B cell (primary cell): ENCODE data around the gene CHRNA7. TPM values are rescaled to one million over a fixed set of nuclear protein-coding genes. Genes with fewer than 3 reads are reported as not detected.

Source experiments
- ATAC-seq: fragments of 200-7000 bp; cut with Tn5 transposase; one replicate; pipeline ENCODE4 v1.10.0; 2021; ENCODE audit warnings: low read depth, mild to moderate bottlenecking, moderate number of reproducible peaks, moderate library complexity
- CTCF ChIA-PET: fragments of 350-600 bp; sonication (Branson Sonifier 250); formaldehyde crosslinking; loops from one replicate; lab custom pipeline; 2021; ENCODE audit warnings: antibody characterized with exemption, inconsistent platforms; lab: Charles Lee
- POLR2A ChIA-PET: fragments of 350-600 bp; sonication (Branson Sonifier 250); formaldehyde crosslinking; loops from one replicate; lab custom pipeline; 2021; ENCODE audit warnings: antibody characterized with exemption; lab: Charles Lee
- DNase-seq: peaks from one replicate; pipeline ENCODE4 v3.0.0; 2013
- H2AFZ ChIP-seq: 2 replicates; pipeline ENCODE4 v1.6.1; 2012; ENCODE audit warnings: mild to moderate bottlenecking, low read depth, low read length; ENCODE audit not compliant: insufficient read depth, poor library complexity, severe bottlenecking
- H3K27ac ChIP-seq, 2 donors: 1 replicate in 1 of 2; 2 replicates in 1 of 2; pipeline ENCODE4 v1.5.1; 2012 to 2013; ENCODE audit warnings: low read length in 2 of 2, mild to moderate bottlenecking in 2 of 2, moderate library complexity in 1 of 2
- H3K27me3 ChIP-seq, 4 experiments: fragments of 200-600 bp in 1 of 4; sonication (generic) in 1 of 4; replicated peaks in 1 of 4; 1 replicate in 2 of 4; 2 replicates in 2 of 4; pipeline versions ENCODE4 v1.6.1 to v1.7.0; 2013 to 2016; ENCODE audit warnings: low read length in 3 of 4, mild to moderate bottlenecking in 2 of 4, mixed read lengths in 1 of 4, moderate library complexity in 1 of 4; ENCODE audit not compliant: insufficient read depth in 4 of 4, control insufficient read depth in 3 of 4; ENCODE audit errors: control extremely low read depth in 1 of 4
- H3K36me3 ChIP-seq, 2 experiments: replicated peaks in 1 of 2; 1 replicate in 1 of 2; 2 replicates in 1 of 2; pipeline versions ENCODE4 v1.6.1 to v1.7.1; 2013; ENCODE audit warnings: low read length in 1 of 2; ENCODE audit not compliant: insufficient read depth in 2 of 2, control insufficient read depth in 1 of 2; ENCODE audit errors: control extremely low read depth in 1 of 2, extremely low read depth in 1 of 2
- H3K4me1 ChIP-seq, 2 donors: fragments of 200-600 bp in 1 of 2; sonication (generic) in 1 of 2; 1 replicate in 1 of 2; 2 replicates in 1 of 2; pipeline versions ENCODE4 v1.5.1 to v1.6.1; 2013 to 2017; ENCODE audit warnings: low read length in 2 of 2; ENCODE audit not compliant: control insufficient read depth in 2 of 2, insufficient read depth in 2 of 2
- H3K4me2 ChIP-seq: replicated peaks from 2 replicates; pipeline ENCODE3; 2012; ENCODE audit warnings: mild to moderate bottlenecking, low read depth, low read length; ENCODE audit not compliant: poor library complexity, severe bottlenecking
- H3K4me3 ChIP-seq, 5 experiments: fragments of 200-600 bp in 1 of 5; sonication (generic) in 1 of 5; 1 replicate in 3 of 5; 2 replicates in 2 of 5; pipeline versions ENCODE4 v1.5.1 to v1.7.0; 2011 to 2016; ENCODE audit warnings: low read length in 4 of 5, mild to moderate bottlenecking in 4 of 5, low read depth in 2 of 5, control low read depth in 1 of 5, moderate library complexity in 1 of 5; ENCODE audit not compliant: insufficient read depth in 1 of 5; ENCODE audit errors: control extremely low read depth in 1 of 5, extremely low read depth in 1 of 5
- H3K79me2 ChIP-seq: fragments of 200-600 bp; sonication (generic); one replicate; pipeline ENCODE4 v1.6.0; 2016; ENCODE audit warnings: low read length; ENCODE audit not compliant: control insufficient read depth, insufficient read depth
- H3K9ac ChIP-seq: fragments of 200-600 bp; sonication (generic); 2 replicates; pipeline ENCODE4 v1.6.1; 2017; ENCODE audit warnings: mild to moderate bottlenecking, low read length, moderate library complexity
- H3K9me3 ChIP-seq, 3 donors: one replicate each; pipeline versions ENCODE4 v1.6.1 to v1.7.1; 2013; ENCODE audit warnings: low read length in 2 of 3; ENCODE audit not compliant: control insufficient read depth in 2 of 3, insufficient read depth in 1 of 3; ENCODE audit errors: control extremely low read depth in 1 of 3
- H4K20me1 ChIP-seq: 2 replicates; pipeline ENCODE4 v1.6.0; 2012; ENCODE audit warnings: mild to moderate bottlenecking, low read length; ENCODE audit not compliant: insufficient read depth, control insufficient read depth, poor library complexity, severe bottlenecking
- H3K27ac Mint-ChIP-seq: one replicate; pipeline ENCODE4 v1.8.0; 2021; ENCODE audit warnings: mixed read lengths
- H3K27me3 Mint-ChIP-seq: one replicate; pipeline ENCODE4 v1.8.0; 2021; ENCODE audit warnings: mixed read lengths
- H3K4me1 Mint-ChIP-seq: one replicate; pipeline ENCODE4 v1.8.0; 2021; ENCODE audit warnings: mixed read lengths
- H3K4me3 Mint-ChIP-seq: one replicate; pipeline ENCODE4 v1.8.0; 2021; ENCODE audit warnings: mixed read lengths
- H3K9me3 Mint-ChIP-seq: one replicate; pipeline ENCODE4 v1.8.0; 2022; ENCODE audit warnings: mixed read lengths; ENCODE audit not compliant: insufficient read depth
- EZH2 ChIP-seq: IDR thresholded peaks from 2 replicates; pipeline ENCODE4 v1.6.1; 2012; ENCODE audit warnings: borderline replicate concordance, low read depth, mild to moderate bottlenecking, moderate library complexity, low read length; ENCODE audit not compliant: insufficient read depth, poor library complexity, severe bottlenecking
- WGBS: methylation state at CpG from one replicate; pipeline ENCODE4 v1.1.5; 2013; ENCODE audit warnings: missing lambda C conversion rate; ENCODE audit not compliant: insufficient coverage; 5-methylcytosine and 5-hydroxymethylcytosine counted together
- intact Hi-C: fragments of 100-400 bp; cut with micrococcal nuclease; formaldehyde crosslinking; loops from one replicate; pipeline ENCODE4 v1.10.0; 2022
- polyA plus RNA-seq: library from polyadenylated mRNA; depleted of rRNA; stranded (reverse); fragments of >200 nt; gene quantifications from 2 replicates; pipeline ENCODE4 v1.2.3, GENCODE V29; 2012
- total RNA-seq, 2 donors: library from RNA; stranded (reverse); fragments of 120-200 nt in 1 of 2; gene quantifications; 1 replicate in 1 of 2; 2 replicates in 1 of 2; pipeline versions ENCODE4 v1.2.3 to v1.2.4, GENCODE V29; 2013 to 2022
- TF ChIP-seq, protein P1 (sequence below): fragments of 200-600 bp; IDR thresholded peaks from one replicate; pipeline ENCODE4 v1.8.0; 2022; ENCODE audit warnings: antibody characterized with exemption, mild to moderate bottlenecking

The CHRNA7 gene
- total and polyA plus RNA-seq, 2 donors (not counting 1 experiment from before 2014, with no cell fraction given) = 0.16 TPM; not detected in 1

DNA sequence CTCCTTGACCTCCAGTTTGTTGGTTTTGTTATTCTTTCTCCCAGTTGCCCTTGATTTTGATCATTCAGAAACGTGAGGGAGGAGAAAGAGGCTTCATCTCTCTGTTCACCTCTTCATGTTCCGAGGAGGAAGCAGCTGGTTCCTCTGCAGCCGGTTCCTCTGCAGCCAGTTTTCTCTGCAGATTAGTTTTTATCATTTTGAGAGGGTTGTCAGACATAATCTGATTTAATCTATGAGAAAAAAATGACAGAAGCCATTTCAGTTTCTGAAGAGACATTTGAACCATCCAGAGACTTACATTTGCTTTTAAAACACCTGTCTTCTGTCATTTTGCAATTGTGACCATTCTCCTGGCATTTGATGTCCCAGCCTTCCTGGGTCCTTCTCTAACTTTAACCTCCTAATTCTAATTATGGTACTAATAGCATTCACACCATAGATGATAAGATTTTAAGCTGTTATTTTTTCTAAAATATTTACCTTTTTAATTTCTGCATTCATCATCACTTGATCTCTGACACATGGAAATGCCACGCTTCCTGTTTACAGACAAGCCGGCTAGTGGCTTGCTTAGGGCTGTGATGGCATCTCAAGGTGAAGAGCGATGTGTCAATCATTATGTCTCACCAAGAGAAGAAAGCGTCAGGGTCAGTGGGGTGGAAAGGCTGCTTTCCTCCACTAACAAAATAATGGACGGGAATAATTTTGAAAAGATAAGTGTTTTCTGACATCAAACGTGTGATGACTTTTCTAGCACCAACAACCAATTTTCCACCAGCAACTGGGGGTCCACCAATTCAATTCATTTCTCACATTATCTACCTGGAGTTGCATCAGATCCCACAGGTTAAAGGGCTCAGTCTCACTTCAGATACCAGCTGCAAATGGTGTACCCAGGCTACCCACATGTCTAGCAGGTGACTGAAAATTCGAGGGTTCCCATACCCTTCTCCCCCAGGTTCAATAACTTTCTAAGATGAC lies 76.4 kb downstream of the CHRNA7 start:
- H3K27me3 Mint-ChIP-seq = peaks cover 20% of the 10 kb centered on the region

More for the DNA sequence above, 76.4 kb downstream of the CHRNA7 start:
- ATAC-seq = no peak
- Histone ChIP-seq H3K9me3 (no peaks in the 10 kb centered on the region), H3K4me2 (no peak overlapping the region), H2AFZ (no peak overlapping the region), H4K20me1 (no peaks in the 10 kb centered on the region), H3K4me1 (no peaks in the 10 kb centered on the region), H3K79me2 (no peaks in the 10 kb centered on the region), H3K27me3 (peaks cover 0 to 6% (median 0%) of the 10 kb centered on the region in 4 experiments), H3K36me3 (no peaks in the 10 kb centered on the region), H3K9ac (no peak overlapping the region), H3K4me3 (no peak overlapping the region), H3K27ac (no peak overlapping the region)
- no peak for DNase-seq
- Mint-ChIP-seq H3K27ac (no peak overlapping the region), H3K9me3 (no peaks in the 10 kb centered on the region), H3K4me1 (no peaks in the 10 kb centered on the region), H3K4me3 (no peak overlapping the region)
- POLR2A ChIA-PET = no interaction called here
- intact Hi-C loops = no loop called here
- 42% methylated on average over 3 of the region's 10 CpGs for WGBS
- TF ChIP-seq, protein P1, sequence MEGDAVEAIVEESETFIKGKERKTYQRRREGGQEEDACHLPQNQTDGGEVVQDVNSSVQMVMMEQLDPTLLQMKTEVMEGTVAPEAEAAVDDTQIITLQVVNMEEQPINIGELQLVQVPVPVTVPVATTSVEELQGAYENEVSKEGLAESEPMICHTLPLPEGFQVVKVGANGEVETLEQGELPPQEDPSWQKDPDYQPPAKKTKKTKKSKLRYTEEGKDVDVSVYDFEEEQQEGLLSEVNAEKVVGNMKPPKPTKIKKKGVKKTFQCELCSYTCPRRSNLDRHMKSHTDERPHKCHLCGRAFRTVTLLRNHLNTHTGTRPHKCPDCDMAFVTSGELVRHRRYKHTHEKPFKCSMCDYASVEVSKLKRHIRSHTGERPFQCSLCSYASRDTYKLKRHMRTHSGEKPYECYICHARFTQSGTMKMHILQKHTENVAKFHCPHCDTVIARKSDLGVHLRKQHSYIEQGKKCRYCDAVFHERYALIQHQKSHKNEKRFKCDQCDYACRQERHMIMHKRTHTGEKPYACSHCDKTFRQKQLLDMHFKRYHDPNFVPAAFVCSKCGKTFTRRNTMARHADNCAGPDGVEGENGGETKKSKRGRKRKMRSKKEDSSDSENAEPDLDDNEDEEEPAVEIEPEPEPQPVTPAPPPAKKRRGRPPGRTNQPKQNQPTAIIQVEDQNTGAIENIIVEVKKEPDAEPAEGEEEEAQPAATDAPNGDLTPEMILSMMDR = no peak
- TF ChIP-seq EZH2 = no peak
- CTCF ChIA-PET = no interaction called here
